ENCODE results near the gene TPRG1. TPM values are rescaled to one million over a fixed set of nuclear protein-coding genes. Genes with fewer than 3 reads are reported as not detected.

TPRG1 gene
- total and polyA plus RNA-seq, 8 donors: 0.12 to 4.4 (median 1.2) TPM; not detected in 1

DNA sequence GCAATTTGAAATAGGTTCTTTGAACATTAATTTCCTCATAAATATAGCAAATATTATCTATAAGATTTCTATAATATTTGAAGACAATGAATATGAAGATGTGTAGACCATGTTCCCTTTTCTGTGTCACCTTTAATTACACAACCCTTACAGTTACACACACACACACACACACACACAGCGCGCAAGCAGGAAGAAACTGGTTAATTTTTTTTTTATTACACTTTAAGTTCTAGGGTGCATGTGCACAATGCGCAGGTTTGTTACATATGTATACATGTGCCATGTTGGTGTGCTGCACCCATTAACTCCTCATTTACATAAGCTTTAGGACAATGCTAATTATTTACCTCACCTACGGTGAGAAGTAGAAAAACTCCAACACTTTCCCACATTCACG, 122.9 kb downstream of the TPRG1 start:
- intact Hi-C loops (cut with DNase I): no loop called here
- Histone ChIP-seq H3K9me3 (no peaks in the 10 kb centered on the region), H3K4me3 (no peak overlapping the region), H3K4me1 (no peaks in the 10 kb centered on the region), H3K27me3 (no peaks in the 10 kb centered on the region), H3K36me3 (no peaks in the 10 kb centered on the region), H3K27ac (no peak overlapping the region)
- WGBS, 2 donors: 94 to 95% methylated on average over 5 of the region's 5 CpGs
- no peak for DNase-seq
- no peak for FAIRE-seq
- TF ChIP-seq, protein P1, sequence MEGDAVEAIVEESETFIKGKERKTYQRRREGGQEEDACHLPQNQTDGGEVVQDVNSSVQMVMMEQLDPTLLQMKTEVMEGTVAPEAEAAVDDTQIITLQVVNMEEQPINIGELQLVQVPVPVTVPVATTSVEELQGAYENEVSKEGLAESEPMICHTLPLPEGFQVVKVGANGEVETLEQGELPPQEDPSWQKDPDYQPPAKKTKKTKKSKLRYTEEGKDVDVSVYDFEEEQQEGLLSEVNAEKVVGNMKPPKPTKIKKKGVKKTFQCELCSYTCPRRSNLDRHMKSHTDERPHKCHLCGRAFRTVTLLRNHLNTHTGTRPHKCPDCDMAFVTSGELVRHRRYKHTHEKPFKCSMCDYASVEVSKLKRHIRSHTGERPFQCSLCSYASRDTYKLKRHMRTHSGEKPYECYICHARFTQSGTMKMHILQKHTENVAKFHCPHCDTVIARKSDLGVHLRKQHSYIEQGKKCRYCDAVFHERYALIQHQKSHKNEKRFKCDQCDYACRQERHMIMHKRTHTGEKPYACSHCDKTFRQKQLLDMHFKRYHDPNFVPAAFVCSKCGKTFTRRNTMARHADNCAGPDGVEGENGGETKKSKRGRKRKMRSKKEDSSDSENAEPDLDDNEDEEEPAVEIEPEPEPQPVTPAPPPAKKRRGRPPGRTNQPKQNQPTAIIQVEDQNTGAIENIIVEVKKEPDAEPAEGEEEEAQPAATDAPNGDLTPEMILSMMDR (IDR thresholded peaks at IDR 0.05): no peak
- no peak for ATAC-seq

DNA sequence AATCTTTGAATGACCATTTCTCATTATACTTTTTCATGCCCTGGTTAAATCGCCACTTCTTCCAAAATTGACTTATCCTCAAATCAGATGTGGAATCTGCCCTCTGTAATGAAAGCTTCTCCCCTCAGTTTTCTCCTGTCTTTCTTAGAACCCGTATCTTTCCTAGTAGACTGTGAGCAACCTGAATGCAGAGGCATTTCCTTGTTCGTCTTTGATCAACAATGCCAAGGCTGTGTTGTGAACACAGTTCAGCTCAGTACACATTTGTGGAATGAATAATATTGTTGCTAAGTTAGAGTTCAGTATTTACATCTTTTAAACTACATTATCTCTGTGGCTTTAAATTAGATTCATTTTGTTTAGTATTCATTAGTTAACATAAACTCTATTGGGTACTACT, 123.3 kb downstream of the TPRG1 start:
- TF ChIP-seq, protein P1 (IDR thresholded peaks at IDR 0.05): no peak
- Histone ChIP-seq H3K4me3 (no peak overlapping the region), H3K27ac (no peak overlapping the region), H3K27me3 (no peaks in the 10 kb centered on the region), H3K9me3 (no peaks in the 10 kb centered on the region), H3K4me1 (no peaks in the 10 kb centered on the region), H3K36me3 (no peaks in the 10 kb centered on the region)
- FAIRE-seq (no peak), DNase-seq (no peak), ATAC-seq (no peak)
- intact Hi-C loops (cut with DNase I): no loop called here
- WGBS, 2 donors: 76 to 85% methylated on average over 3 of the region's 3 CpGs

DNA sequence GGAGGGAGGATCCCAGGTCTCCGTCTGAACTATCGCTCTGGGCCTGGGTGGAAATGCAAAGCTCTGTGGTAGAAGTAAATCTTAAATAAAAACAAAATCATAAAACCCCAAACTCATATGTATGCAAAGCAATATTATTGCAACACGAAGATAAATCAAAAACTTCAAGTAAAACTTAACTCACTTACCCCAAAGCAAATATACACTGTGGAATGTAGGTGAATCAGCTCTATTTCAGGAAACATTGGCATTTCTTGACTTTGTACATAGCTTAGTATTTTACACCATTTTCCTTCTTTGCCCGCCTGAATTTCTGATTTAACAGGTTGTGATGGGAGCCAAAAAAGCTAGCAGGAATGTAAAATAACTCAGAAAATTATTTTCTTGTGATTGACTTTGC, 126.2 kb downstream of the TPRG1 start:
- ATAC-seq (no peak), FAIRE-seq (no peak), DNase-seq (no peak)
- Histone ChIP-seq H3K9me3 (no peaks in the 10 kb centered on the region), H3K27me3 (no peaks in the 10 kb centered on the region), H3K4me1 (no peaks in the 10 kb centered on the region), H3K36me3 (no peaks in the 10 kb centered on the region), H3K27ac (no peak overlapping the region), H3K4me3 (no peak overlapping the region)
- 82 to 87% methylated on average over 4 of the region's 4 CpGs for WGBS, 2 donors
- intact Hi-C loops (cut with DNase I): no loop called here
- TF ChIP-seq, protein P1 (IDR thresholded peaks at IDR 0.05): no peak

DNA sequence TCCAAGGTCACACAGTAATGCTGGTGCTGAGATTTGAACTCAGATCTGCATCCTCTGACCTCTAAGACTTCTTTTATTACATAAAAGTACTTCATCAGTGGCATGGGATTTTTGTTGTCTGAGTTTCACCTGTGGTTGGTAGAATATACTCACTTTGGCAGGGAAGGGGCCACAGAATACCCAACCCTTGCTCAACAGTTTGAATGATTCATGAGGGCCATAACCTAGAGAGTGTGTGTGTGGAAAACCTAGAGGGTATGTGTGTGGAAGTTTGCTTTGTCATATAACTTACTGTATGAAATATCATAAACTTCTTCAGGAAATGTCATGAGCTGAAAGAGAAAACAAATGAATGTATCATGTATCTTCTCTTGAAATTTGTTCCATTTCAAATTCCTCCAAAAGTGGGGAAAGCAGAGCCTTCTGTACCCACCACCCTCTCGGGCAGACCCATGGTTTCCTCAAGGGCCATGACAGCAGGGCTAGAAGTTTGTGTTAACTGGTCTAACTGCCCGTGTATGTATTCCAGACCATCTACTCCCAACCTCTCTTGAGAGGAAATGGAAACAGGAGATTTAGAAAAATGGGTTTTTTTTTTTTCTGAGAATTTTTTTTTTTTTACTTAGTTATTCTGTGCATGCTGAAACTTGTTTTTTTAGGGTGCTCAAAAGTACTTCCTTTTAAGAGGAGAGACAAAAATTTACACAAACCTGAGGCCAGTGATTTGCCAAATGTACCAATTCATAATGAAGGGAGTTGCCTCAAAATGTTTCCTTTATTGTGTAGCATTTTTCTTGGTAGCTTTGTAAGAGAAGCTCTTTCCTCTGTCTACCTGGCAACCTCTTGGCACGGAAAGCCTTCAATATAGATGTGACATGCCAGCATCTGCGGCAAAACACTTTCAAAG, 127.0 kb downstream of the TPRG1 start:
- TF ChIP-seq, protein P1 (IDR thresholded peaks at IDR 0.05): no peak
- ATAC-seq: no peak
- no peak for DNase-seq
- H3K4me3 ChIP-seq: no peak overlapping the region
- 91 to 92% methylated on average over 4 of the region's 4 CpGs for WGBS, 2 donors
- FAIRE-seq: no peak
- intact Hi-C loops (cut with DNase I): no loop called here
- H3K36me3 ChIP-seq: no peaks in the 10 kb centered on the region
- H3K27me3 ChIP-seq: no peaks in the 10 kb centered on the region
- no peaks in the 10 kb centered on the region for H3K9me3 ChIP-seq
- H3K4me1 ChIP-seq: peaks cover 0 to 3% (median 0%) of the 10 kb centered on the region in 3 donors
- no peak overlapping the region for H3K27ac ChIP-seq

DNA sequence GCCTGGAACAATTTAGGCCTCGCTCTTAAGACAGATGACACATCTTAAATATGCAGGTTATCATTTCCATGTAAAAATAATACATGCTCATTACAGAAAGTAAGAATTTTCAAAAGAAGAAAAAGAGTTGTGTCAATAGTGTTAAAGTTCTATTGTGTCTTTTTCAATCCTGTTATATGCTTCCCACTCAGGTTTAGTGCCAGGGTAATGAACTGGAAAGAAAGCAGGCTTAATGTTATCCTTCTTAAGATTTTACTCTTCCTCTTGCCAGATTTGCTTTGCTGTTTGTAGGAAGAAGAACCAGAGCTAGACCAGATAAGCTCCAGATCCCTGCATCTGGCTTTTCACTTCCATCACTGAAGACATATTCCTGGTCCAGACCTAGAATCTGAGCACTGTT, 128.6 kb downstream of the TPRG1 start:
- intact Hi-C loops (cut with DNase I): no loop called here
- TF ChIP-seq, protein P1 (IDR thresholded peaks at IDR 0.05): no peak
- no peaks in the 10 kb centered on the region for H3K9me3 ChIP-seq
- H3K27me3 ChIP-seq: no peaks in the 10 kb centered on the region
- no peak overlapping the region for H3K27ac ChIP-seq
- DNase-seq (no peak), ATAC-seq (no peak), FAIRE-seq (no peak)
- no peaks in the 10 kb centered on the region for H3K36me3 ChIP-seq
- H3K4me3 ChIP-seq: no peak overlapping the region
- H3K4me1 ChIP-seq: peaks cover 0 to 12% (median 11%) of the 10 kb centered on the region in 3 donors
- 96 to 100% methylated on average over 1 of the region's 1 CpG for WGBS, 2 donors

Measured in pancreas (tissue), 10 donors.